Stimulated activated CD4-positive, alpha-beta T cell treated with anti-CD3 and anti-CD28 coated beads, TNF-alpha, amount 100 ng/mL, for 1 hour (primary cell): Measurements from ENCODE around the gene CARD14.
A peak's percentile ranks its signal among the peaks of the same experiment; 100 is the strongest.
"Not testable (repeated sequence)": the region's sequence is repeated elsewhere in the genome, so short reads cannot be mapped to it uniquely, and the experiment has no call there.

Experiments
- DNase-seq, 3 donors: peaks; one replicate each; pipeline ENCODE4 v3.0.0-alpha.2; 2020; ENCODE audit warnings: low read depth in 3 of 3, low spot score in 1 of 3

CARD14 gene

GRCh38 chr17:80147035-80147822, 22.6 kb upstream of the CARD14 start, which contains the start of gene EIF4A3:
EIF4A3 (minus strand) TSS chr17:80147128; CDS start chr17:80146961, 167 bp downstream.
- peak; percentile 88 to 91 (median 91) for DNase-seq

- no peak for DNase-seq
These were observed 18.5 kb upstream of the CARD14 start for GRCh38 chr17:80151333-80151732.

- no peak for DNase-seq
These were observed 17.6 kb upstream of the CARD14 start for GRCh38 chr17:80152081-80152702.

DNA sequence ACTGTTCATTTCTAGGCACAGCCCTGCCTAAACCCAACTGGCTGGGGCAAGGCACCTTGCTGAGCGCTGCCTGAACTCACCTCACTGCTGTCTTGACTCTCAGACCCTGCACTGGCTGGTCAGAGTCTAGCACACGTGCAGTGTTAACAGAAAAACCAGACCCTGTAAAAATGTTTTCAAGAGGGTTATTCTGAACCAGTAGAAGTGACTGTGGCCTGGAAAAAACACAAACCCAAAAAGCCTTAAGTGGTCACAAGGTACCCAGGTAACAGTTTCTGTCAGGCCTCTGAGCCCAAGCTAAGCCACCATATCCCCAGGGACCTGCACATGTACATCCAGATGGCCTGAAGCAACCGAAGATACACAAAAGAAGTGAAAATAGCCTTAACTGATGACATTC, 16.8 kb upstream of the CARD14 start:
- DNase-seq: no peak

DNA sequence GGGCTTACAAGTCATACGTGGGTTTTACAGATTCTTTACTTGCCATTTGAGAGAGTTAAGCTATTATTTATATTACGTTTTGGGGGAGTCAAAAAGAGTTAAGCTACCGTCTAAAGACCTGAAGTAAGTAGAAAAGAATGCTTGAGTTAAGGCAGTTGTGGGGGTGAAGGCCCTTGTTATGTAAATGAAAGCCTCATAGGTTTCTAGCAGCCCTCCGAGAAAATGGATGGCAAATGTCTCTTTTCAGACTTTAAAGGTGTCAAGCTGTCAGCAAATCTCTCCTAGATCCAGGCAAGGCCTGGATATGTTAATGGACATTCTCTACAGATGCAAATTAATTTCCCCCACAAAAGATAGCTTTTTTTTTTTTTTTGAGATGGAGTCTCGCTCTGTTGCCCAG, 15.7 kb upstream of the CARD14 start:
- DNase-seq: no peak

DNA sequence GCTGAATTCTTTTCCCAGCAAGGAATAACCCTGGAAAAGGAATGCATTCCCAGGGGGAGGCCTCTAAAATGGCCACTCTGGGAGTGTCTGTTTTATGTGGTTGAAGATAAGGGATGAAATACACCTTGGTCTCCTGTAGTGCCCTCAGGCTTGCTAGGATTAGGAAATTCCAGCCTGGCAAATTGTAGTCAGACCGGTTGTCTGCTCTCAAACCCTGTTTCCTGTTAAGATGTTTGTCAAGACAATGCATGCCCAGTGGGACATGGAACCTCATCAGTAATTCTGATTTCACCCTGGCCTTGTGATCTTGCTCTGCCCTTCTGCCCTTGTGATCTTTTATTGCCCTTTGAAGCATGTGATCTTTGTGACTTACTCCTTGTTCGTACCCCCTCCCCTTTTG, 14.2 kb upstream of the CARD14 start:
- not testable (repeated sequence) for DNase-seq

GRCh38 chr17:80158846-80159245, 11.0 kb upstream of the CARD14 start:
- no peak for DNase-seq

DNA sequence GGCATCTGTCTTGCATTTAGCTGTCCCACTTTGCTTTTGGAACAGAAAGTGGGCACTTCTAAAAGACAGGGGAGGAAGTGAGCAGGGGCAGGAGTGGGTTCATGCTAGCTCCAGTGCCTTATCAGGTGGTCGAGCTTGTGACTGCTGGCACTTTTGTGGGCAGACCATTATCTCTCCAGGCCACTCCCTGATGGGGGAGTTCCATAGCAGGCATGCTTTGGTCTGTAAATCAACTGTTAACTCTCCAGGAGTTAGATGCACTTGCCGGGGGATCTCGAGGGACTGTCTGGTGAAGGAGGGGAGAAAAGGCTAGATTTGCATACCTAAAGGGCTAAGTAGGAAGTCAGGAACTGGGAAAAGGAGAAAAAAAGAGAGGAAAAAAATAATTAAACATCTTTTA, 9.3 kb upstream of the CARD14 start:
- no peak for DNase-seq

DNA sequence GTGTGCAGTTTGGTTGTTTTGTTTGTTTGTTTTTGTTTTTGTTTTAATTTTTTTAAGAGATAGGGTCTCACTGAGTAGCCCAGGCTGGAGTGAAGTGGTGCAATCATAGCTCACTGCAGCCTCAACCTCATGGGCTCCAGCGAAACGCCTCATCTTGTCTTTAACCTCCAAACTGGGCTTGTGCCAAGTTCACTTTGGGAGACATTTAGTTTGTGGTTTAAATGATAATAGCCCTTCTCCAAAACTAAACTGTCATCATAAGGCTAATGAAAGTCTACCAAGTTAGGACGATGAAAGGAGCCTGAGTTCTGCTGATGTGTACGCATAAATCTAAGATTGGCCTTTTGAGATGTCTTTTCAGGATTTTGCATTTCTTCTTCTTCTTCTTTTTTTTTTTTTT, 6.5 kb upstream of the CARD14 start:
- no peak for DNase-seq

GRCh38 chr17:80164185-80164584, 5.6 kb upstream of the CARD14 start:
- DNase-seq: no peak

DNA sequence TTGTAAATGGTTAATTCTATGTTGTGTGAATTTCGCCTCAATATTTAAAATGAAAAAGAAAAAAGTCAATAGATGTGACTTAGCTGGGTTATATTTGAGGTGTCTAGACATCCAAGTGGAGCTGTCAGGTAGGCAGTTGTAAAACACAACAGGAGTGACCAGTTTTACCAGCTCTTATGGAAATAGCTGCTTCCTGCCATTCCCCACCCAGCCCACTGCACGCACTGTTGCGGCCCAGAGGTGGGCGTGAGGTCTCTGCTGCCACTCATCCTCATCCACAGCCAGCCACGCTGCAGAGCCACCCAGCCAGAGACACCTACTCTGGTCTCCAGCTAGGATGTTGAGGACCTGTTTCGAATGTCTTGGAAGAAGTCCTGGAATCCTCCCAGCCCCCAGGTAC, 3.4 kb upstream of the CARD14 start:
- DNase-seq: no peak

GRCh38 chr17:80168371-80168770, 1.5 kb upstream of the CARD14 start:
- no peak for DNase-seq

- DNase-seq: no peak
These were observed 723 bp upstream of the CARD14 start for GRCh38 chr17:80169107-80169506.

GRCh38 chr17:80171681-80172080, 1.9 kb downstream of the CARD14 start:
- DNase-seq: no peak

DNA sequence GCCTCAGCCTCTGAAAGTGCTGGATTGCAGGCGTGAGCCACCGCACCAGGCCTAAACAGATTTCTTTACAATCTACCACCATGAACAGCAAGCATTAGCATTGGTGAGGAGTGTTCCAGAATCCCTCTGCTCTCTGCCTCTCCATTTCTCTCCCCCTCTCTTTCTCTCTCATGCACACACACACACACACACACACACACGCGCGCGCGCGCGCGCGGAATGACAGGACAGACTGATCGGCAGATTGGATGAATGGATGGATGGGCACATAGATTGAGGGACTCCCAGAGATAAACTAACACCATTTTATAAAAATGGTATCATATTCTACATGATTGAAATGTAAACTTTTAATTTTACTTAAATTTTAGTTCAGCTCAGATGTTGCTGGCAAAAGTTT, 3.3 kb downstream of the CARD14 start:
- DNase-seq: no peak

- no peak for DNase-seq
These were observed 4.1 kb downstream of the CARD14 start for GRCh38 chr17:80173916-80174315.

DNA sequence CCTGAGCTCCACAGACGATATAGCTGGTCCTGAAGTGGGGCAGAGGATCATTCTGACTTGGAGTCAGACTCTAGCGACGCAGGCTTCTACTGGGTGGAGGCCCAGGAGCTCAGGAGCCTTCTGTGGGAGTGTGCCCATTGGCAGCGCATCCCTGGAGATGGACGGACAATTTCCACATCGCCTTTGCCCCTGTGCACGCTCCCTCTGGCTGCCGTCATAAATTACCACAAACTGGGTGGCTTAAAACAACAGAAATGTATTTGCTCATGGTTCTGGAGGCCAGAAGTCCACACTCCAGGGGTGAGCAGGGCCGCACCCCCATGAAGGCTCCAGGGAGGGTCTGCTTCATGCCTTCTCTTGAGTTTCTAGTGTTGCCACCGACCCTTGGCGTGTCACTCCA, 6.9 kb downstream of the CARD14 start:
- DNase-seq: no peak

DNA sequence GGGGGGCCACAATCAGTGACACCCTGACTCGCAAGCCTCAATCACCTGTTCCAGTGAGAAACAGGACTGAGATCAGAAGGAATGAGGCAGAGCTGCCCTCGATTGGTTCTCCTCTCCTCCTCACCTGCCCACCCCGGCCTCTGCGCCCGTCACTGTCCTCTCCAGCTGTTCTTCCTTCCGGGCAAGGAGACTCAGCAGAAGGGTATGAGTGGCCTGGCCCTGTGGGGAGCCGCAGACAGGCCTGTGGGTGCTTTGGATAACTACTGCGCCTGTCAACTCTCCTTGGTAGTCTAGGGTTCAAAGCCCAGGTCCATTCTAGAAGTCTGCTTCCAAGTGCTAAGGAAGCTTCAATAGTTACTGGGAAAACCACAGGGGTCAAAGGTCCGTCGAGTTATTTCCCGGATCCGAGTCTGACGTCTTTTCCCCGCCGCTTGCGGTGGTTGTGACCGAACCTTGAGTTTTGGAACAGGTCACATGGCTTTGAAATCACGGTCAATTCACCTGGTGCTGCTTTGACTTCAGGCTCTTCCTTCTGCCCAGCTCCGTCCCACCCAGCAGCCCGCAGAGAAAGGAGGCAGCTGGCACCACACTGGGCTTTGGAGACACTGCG, 8.3 kb downstream of the CARD14 start:
- no peak for DNase-seq

DNA sequence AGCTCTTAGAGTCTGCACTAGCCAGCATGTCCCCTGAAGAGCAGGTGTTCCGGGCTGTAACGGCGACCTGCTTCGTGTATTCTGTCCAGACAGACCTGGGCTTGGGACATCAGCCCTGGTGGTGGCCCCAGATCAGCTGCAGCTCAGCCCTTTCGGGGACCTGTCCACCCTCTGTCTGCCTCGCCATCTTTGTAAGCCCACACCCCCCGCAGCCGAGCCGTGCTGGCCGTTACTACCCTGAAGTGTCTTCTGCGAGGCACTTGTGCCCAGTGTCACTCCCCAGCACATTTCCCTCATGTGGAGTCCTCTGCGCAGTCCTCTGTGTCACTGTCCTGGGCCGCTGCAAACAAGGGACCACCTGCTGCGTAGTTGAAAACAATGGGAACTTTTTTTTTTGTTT, 10.4 kb downstream of the CARD14 start:
- DNase-seq: no peak

- DNase-seq: no peak
These were observed 11.6 kb downstream of the CARD14 start for GRCh38 chr17:80181431-80181830.

GRCh38 chr17:80182118-80182844, 12.5 kb downstream of the CARD14 start:
- no peak for DNase-seq

DNA sequence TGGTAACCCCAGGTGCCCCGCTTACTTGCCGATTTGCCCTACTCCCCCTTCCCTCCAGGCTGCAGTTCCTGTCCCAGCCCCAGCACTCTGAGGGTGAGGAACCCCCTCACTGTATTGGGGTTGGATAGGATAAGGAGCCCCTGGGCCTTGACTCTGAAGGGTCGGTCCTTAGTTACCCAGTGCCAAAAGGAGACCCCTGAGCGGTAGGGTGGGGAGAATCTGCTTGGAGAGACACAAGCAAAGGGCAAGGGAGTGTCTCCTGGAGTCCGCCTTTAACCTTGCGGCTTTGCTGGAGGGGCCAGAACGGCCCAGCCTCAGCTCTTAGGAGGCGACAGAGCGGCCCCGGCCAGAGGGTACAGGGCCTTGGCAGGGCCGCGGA, 13.0 kb downstream of the CARD14 start:
- DNase-seq: no peak
